Subcutaneous adipose tissue (tissue), 4 donors: ENCODE results near the gene KRT34. TPM values are rescaled to one million over a fixed set of nuclear protein-coding genes. Genes with fewer than 3 reads are reported as not detected.
"Not testable (repeated sequence)": the region's sequence is repeated elsewhere in the genome, so short reads cannot be mapped to it uniquely, and the experiment has no call there.

Experiments
- CTCF ChIP-seq: fragments of 450-650 bp; IDR thresholded peaks from one replicate; pipeline ENCODE4 v1.5.1; 2016; ENCODE audit warnings: low read depth, mild to moderate bottlenecking, control low read depth, antibody characterized with exemption, moderate library complexity
- total RNA-seq, 4 donors: library from RNA; depleted of rRNA; stranded (reverse); fragments of >200 nt; gene quantifications; one replicate each; pipeline ENCODE4 v1.1.0, GENCODE V29; 2016

Gene KRT34
- total RNA-seq, 4 donors from 2014 or later = not detected

- no peak for TF ChIP-seq CTCF
These were observed 27.6 kb downstream of the KRT34 start for GRCh38 chr17:41354536-41354935.

GRCh38 chr17:41352597-41353366, 29.3 kb downstream of the KRT34 start:
- no peak for TF ChIP-seq CTCF

GRCh38 chr17:41351177-41351576, 30.9 kb downstream of the KRT34 start:
- TF ChIP-seq CTCF = no peak

GRCh38 chr17:41350381-41350878, 31.7 kb downstream of the KRT34 start, which contains the start of gene KRT33A:
KRT33A (minus strand) TSS chr17:41350828; CDS start chr17:41350767, 61 bp downstream.
- not testable (repeated sequence) for TF ChIP-seq CTCF

GRCh38 chr17:41347869-41348760, 34.0 kb downstream of the KRT34 start:
- no peak for TF ChIP-seq CTCF

GRCh38 chr17:41345992-41346391, 36.1 kb downstream of the KRT34 start:
- no peak for TF ChIP-seq CTCF

- no peak for TF ChIP-seq CTCF
These were observed 39.1 kb downstream of the KRT34 start for GRCh38 chr17:41343029-41343428.
